SK-N-SH (cell line): ENCODE data around the gene ZNRD2. TPM values are rescaled to one million over a fixed set of nuclear protein-coding genes. Genes with fewer than 3 reads are reported as not detected.

Experiments
- CTCF ChIA-PET: fragments of 300-600, 350-600 bp; formaldehyde crosslinking; extraction: SDS; loops from one replicate; lab custom pipeline; 2021; lab: Yijun Ruan, JAX
- POLR2A ChIA-PET: fragments of 350-600 bp; sonication (Branson Sonifier 250); formaldehyde crosslinking; extraction: SDS; loops from one replicate; lab custom pipeline; 2020; ENCODE audit warnings: antibody characterized with exemption, inconsistent platforms; lab: Yijun Ruan, JAX
- DNase-seq: peaks from one replicate; pipeline ENCODE4 v3.0.0; 2012
- H2AFZ ChIP-seq: fragments of 200-600 bp; sonication (generic); 2 replicates; pipeline ENCODE4 v1.8.1; 2016; ENCODE audit warnings: antibody characterized with exemption, mild to moderate bottlenecking, low read depth
- H3F3A ChIP-seq: fragments of 200-600 bp; sonication (generic); replicated peaks from 2 replicates; pipeline ENCODE3; 2016; ENCODE audit warnings: antibody characterized with exemption, mild to moderate bottlenecking; ENCODE audit not compliant: insufficient read depth
- H3K27ac ChIP-seq, 2 experiments: fragments of 200-500 bp in 1 of 2; fragments of 200-600 bp in 1 of 2; sonication (Bioruptor generic) in 1 of 2; sonication (generic), shearing (Covaris generic) in 1 of 2; 2 replicates each; pipeline versions ENCODE4 v1.5.1 to v1.6.1; 2014 to 2016; ENCODE audit warnings: low read depth in 2 of 2, inconsistent platforms in 1 of 2, low read length in 1 of 2, mild to moderate bottlenecking in 1 of 2, mixed read lengths in 1 of 2
- H3K27me3 ChIP-seq: fragments of 200-600 bp; sonication (generic), shearing (Covaris generic); 2 replicates; pipeline ENCODE4 v1.6.1; 2016; ENCODE audit warnings: mixed run types; ENCODE audit not compliant: insufficient read depth
- H3K36me3 ChIP-seq, 2 experiments: fragments of 200-500 bp in 1 of 2; fragments of 200-600 bp in 1 of 2; sonication (Bioruptor generic) in 1 of 2; sonication (generic) in 1 of 2; replicated peaks in 1 of 2; 2 replicates each; pipeline versions ENCODE3 to v1.5.1; 2014 to 2016; ENCODE audit warnings: low read length in 1 of 2, mild to moderate bottlenecking in 1 of 2; ENCODE audit not compliant: insufficient read depth in 2 of 2, control insufficient read depth in 1 of 2
- H3K4me1 ChIP-seq, 2 experiments: fragments of 200-500 bp in 1 of 2; fragments of 200-600 bp in 1 of 2; sonication (Bioruptor generic) in 1 of 2; sonication (generic), shearing (Covaris generic) in 1 of 2; 2 replicates each; pipeline versions ENCODE4 v1.5.1 to v1.6.1; 2014 to 2016; ENCODE audit warnings: low read depth in 1 of 2, low read length in 1 of 2, mixed run types in 1 of 2; ENCODE audit not compliant: insufficient read depth in 2 of 2, control insufficient read depth in 1 of 2
- H3K4me2 ChIP-seq: fragments of 200-600 bp; sonication (generic), shearing (Covaris generic); 2 replicates; pipeline ENCODE4 v1.6.1; 2017; ENCODE audit warnings: mixed run types
- H3K4me3 ChIP-seq, 2 experiments: fragments of 200-500 bp in 1 of 2; fragments of 200-600 bp in 1 of 2; sonication (Bioruptor generic) in 1 of 2; sonication (generic), shearing (Covaris generic) in 1 of 2; 2 replicates each; pipeline versions ENCODE4 v1.5.1 to v1.8.1; 2014 to 2016; ENCODE audit warnings: low read depth in 2 of 2, inconsistent platforms in 1 of 2, low read length in 1 of 2, mild to moderate bottlenecking in 1 of 2, mixed read lengths in 1 of 2, moderate library complexity in 1 of 2
- H3K79me2 ChIP-seq: fragments of 200-600 bp; sonication (generic); 2 replicates; pipeline ENCODE4 v1.8.1; 2017; ENCODE audit warnings: mild to moderate bottlenecking; ENCODE audit not compliant: insufficient read depth
- H3K9ac ChIP-seq: fragments of 200-600 bp; sonication (generic); 2 replicates; pipeline ENCODE4 v1.6.1; 2017; ENCODE audit warnings: mixed run types
- H3K9me2 ChIP-seq: fragments of 200-600 bp; sonication (generic); 2 replicates; pipeline ENCODE4 v1.6.1; 2017; ENCODE audit warnings: mixed run types
- H3K9me3 ChIP-seq: fragments of 200-600 bp; sonication (generic); 2 replicates; pipeline ENCODE4 v1.6.1; 2017; ENCODE audit warnings: mixed run types, mild to moderate bottlenecking, moderate library complexity
- H4K20me1 ChIP-seq: fragments of 200-600 bp; sonication (generic); 2 replicates; pipeline ENCODE4 v1.6.1; 2017; ENCODE audit warnings: mild to moderate bottlenecking, mixed run types; ENCODE audit not compliant: insufficient read depth
- CHD2 ChIP-seq: fragments of 150-350 bp; IDR thresholded peaks from 2 replicates; pipeline ENCODE4 v1.6.1; 2018; ENCODE audit warnings: low read length; ENCODE audit not compliant: partially characterized antibody
- CTCF ChIP-seq: fragments of 200-600 bp; sonication (generic); IDR thresholded peaks from 2 replicates; pipeline ENCODE4 v1.6.1; 2017; ENCODE audit warnings: antibody characterized with exemption, mild to moderate bottlenecking, moderate library complexity
- ELF1 ChIP-seq: IDR thresholded peaks from 2 replicates; pipeline ENCODE4 v1.4.0; 2012
- EP300 ChIP-seq, 2 experiments: IDR thresholded peaks; 2 replicates each; pipeline versions ENCODE4 v1.4.0 to v1.6.1; 2012; ENCODE audit warnings: borderline replicate concordance in 1 of 2, low read depth in 1 of 2, low read length in 1 of 2
- FOSL2 ChIP-seq: IDR thresholded peaks from 2 replicates; pipeline ENCODE4 v1.4.0; 2012; ENCODE audit warnings: low read depth, mild to moderate bottlenecking, moderate library complexity, borderline replicate concordance
- FOXJ3 ChIP-seq: sonication (generic); formaldehyde crosslinking; IDR thresholded peaks from 2 replicates; pipeline ENCODE4 v1.5.1; 2020; ENCODE audit warnings: mild to moderate bottlenecking, missing genetic modification reagents
- FOXM1 ChIP-seq: IDR thresholded peaks from 2 replicates; pipeline ENCODE4 v1.4.0; 2012; ENCODE audit warnings: low read depth, mild to moderate bottlenecking
- GATA2 ChIP-seq: sonication (generic); formaldehyde crosslinking; IDR thresholded peaks from 2 replicates; pipeline ENCODE4 v1.5.0; 2020; ENCODE audit warnings: mild to moderate bottlenecking, missing genetic modification reagents
- MAX ChIP-seq: IDR thresholded peaks from 2 replicates; pipeline ENCODE4 v1.4.0; 2012; ENCODE audit warnings: low read depth
- MEF2A ChIP-seq: IDR thresholded peaks from 2 replicates; pipeline ENCODE4 v1.4.0; 2012; ENCODE audit warnings: low read depth, borderline replicate concordance
- MXI1 ChIP-seq: IDR thresholded peaks from 2 replicates; pipeline ENCODE4 v1.6.1; 2012; ENCODE audit warnings: mild to moderate bottlenecking, low read depth, low read length, improper control_type of control experiment
- NRF1 ChIP-seq: IDR thresholded peaks from 2 replicates; pipeline ENCODE4 v1.6.1; 2012; ENCODE audit warnings: low read depth, mild to moderate bottlenecking, low read length
- PBX3 ChIP-seq: IDR thresholded peaks from 2 replicates; pipeline ENCODE4; 2012
- POLR2AphosphoS5 ChIP-seq: IDR thresholded peaks from 2 replicates; pipeline ENCODE4 v1.6.1; 2012; ENCODE audit warnings: low read depth, low read length
- RAD21 ChIP-seq: IDR thresholded peaks from 2 replicates; pipeline ENCODE4 v1.6.1; 2012; ENCODE audit warnings: mild to moderate bottlenecking, low read length
- REST ChIP-seq: IDR thresholded peaks from 2 replicates; pipeline ENCODE4 v1.6.1; 2012; ENCODE audit warnings: mild to moderate bottlenecking, low read depth, low read length, moderate library complexity
- RFX5 ChIP-seq: IDR thresholded peaks from 2 replicates; pipeline ENCODE4 v1.6.1; 2012; ENCODE audit warnings: mild to moderate bottlenecking, improper control_type of control experiment, low read length
- RXRA ChIP-seq: IDR thresholded peaks from 2 replicates; pipeline ENCODE4 v1.4.0; 2012; ENCODE audit warnings: low read depth, mild to moderate bottlenecking, borderline replicate concordance
- USF1 ChIP-seq: IDR thresholded peaks from 2 replicates; pipeline ENCODE4 v1.4.0; 2012; ENCODE audit warnings: low read depth, borderline replicate concordance
- ZBTB33 ChIP-seq: IDR thresholded peaks from 2 replicates; pipeline ENCODE4 v1.4.0; 2012; ENCODE audit warnings: low read depth, borderline replicate concordance
- WGBS: methylation state at CpG from one replicate; pipeline ENCODE4 v1.1.6; 2017; ENCODE audit warnings: low lambda C conversion rate; 5-methylcytosine and 5-hydroxymethylcytosine counted together
- polyA plus RNA-seq, 3 experiments: library from polyadenylated mRNA; depleted of rRNA; stranded (reverse); fragments of >200 nt; gene quantifications; 2 replicates each; pipeline ENCODE4 v1.2.3, GENCODE V29; 2012

Gene ZNRD2
- polyA plus RNA-seq, 1 of the 3 experiments (the other 2 are of a cell fraction) = 78.1 TPM

- peaks cover 3% of the 10 kb centered on the region for H3F3A ChIP-seq
- CTCF ChIA-PET = interaction anchor here (1.1 to 1.3 kb wide), 3 partner anchors 10 to 59 kb away, joined by 3 to 9 read pairs (median 3); no protein-coding TSS in a partner anchor
- no peak overlapping the region for H2AFZ ChIP-seq
- no peak for DNase-seq
- no peaks in the 10 kb centered on the region for H3K9me3 ChIP-seq
- H3K36me3 ChIP-seq = peaks cover 23 to 35% of the 10 kb centered on the region in 2 experiments
- H3K27me3 ChIP-seq = no peaks in the 10 kb centered on the region
- H3K9me2 ChIP-seq = no peaks in the 10 kb centered on the region
- POLR2A ChIA-PET = interaction anchor here (0.8 kb wide), 1 partner anchor 15 kb away, joined by 3 read pairs; the partner anchor contains the start of gene PCNX3
- WGBS = 100% methylated on average over 6 of the region's 6 CpGs
- H3K9ac ChIP-seq = no peak overlapping the region
- H3K4me2 ChIP-seq = no peak overlapping the region
- no peaks in the 10 kb centered on the region; a peak in 1 of 4 replicates for H3K4me1 ChIP-seq
- H3K79me2 ChIP-seq = no peaks in the 10 kb centered on the region
- no peak overlapping the region for H3K27ac ChIP-seq
- H4K20me1 ChIP-seq = no peaks in the 10 kb centered on the region
- no peak overlapping the region for H3K4me3 ChIP-seq
- TF ChIP-seq POLR2AphosphoS5 = no peak
- no peak for TF ChIP-seq PBX3
- no peak for TF ChIP-seq FOXJ3
- TF ChIP-seq NRF1 = no peak
- TF ChIP-seq REST = no peak
- no peak for TF ChIP-seq RAD21
- TF ChIP-seq ZBTB33 = no peak
- no peak for TF ChIP-seq GATA2
- TF ChIP-seq MXI1 = no peak
- no peak for TF ChIP-seq ELF1
- no peak for TF ChIP-seq MAX
- no peak for TF ChIP-seq FOSL2
- TF ChIP-seq RXRA = no peak
- no peak for TF ChIP-seq RFX5
- TF ChIP-seq USF1 = no peak
- no peak for TF ChIP-seq CTCF
- TF ChIP-seq EP300 (IDR thresholded peaks at IDR 0.05; ENCODE audit: borderline replicate concordance in 1 of 2, low read depth in 1 of 2, low read length in 1 of 2) = no peak
- no peak for TF ChIP-seq CHD2
- TF ChIP-seq MEF2A = no peak
- no peak for TF ChIP-seq FOXM1
- TF ChIP-seq, all 33 proteins: peak for 0
Measured at GRCh38 chr11:65599955-65600246, 29.6 kb downstream of the ZNRD2 start.
